Esophagus squamous epithelium (tissue), 5 donors: ENCODE results near the gene ATG9B. TPM values are rescaled to one million over a fixed set of nuclear protein-coding genes. Genes with fewer than 3 reads are reported as not detected.

Experiments
- DNase-seq: peaks from one replicate; lab custom pipeline; 2025; lab: John Stamatoyannopoulos, UW
- H3K27ac ChIP-seq, 4 donors: fragments of 200-600 bp; sonication (generic); one replicate each; pipeline ENCODE4 v1.5.1; 2016 to 2019; ENCODE audit warnings: mild to moderate bottlenecking in 1 of 4
- H3K27me3 ChIP-seq, 4 donors: fragments of 200-600 bp; sonication (generic); 1 replicate in 3 of 4; 2 replicates in 1 of 4; pipeline versions ENCODE4 v1.5.1 to v1.6.0; 2017 to 2021; ENCODE audit warnings: antibody characterized with exemption in 1 of 4
- H3K36me3 ChIP-seq, 3 donors: fragments of 200-600 bp; sonication (generic); one replicate each; pipeline ENCODE4 v1.5.1; 2016 to 2019
- H3K4me1 ChIP-seq, 3 donors: fragments of 200-600 bp; sonication (generic); one replicate each; pipeline ENCODE4 v1.5.1; 2017 to 2019
- H3K4me3 ChIP-seq, 4 donors: fragments of 200-600 bp; sonication (generic); 1 replicate in 3 of 4; 2 replicates in 1 of 4; pipeline ENCODE4 v1.5.1; 2016 to 2019; ENCODE audit warnings: mild to moderate bottlenecking in 2 of 4, moderate library complexity in 1 of 4
- H3K9me3 ChIP-seq, 3 donors: fragments of 200-600 bp; sonication (generic); one replicate each; pipeline ENCODE4 v1.5.1; 2016 to 2019
- CTCF ChIP-seq, 6 experiments: fragments of 450-650 bp in 4 of 6; fragments of 200-600 bp in 2 of 6; sonication (generic) in 2 of 6; IDR thresholded peaks; one replicate each; pipeline ENCODE4 v1.5.1; 2016 to 2019; ENCODE audit warnings: antibody characterized with exemption in 6 of 6, mild to moderate bottlenecking in 4 of 6, moderate library complexity in 4 of 6
- POLR2A ChIP-seq, 4 donors: fragments of 450-650 bp; IDR thresholded peaks; one replicate each; pipeline ENCODE4 v1.6.1; 2017; ENCODE audit warnings: antibody characterized with exemption in 4 of 4, mild to moderate bottlenecking in 4 of 4, moderate library complexity in 3 of 4
- WGBS, 2 donors: methylation state at CpG; one replicate each; pipeline ENCODE4 v1.1.5; 2018; 5-methylcytosine and 5-hydroxymethylcytosine counted together
- intact Hi-C: fragments of 100-400 bp; cut with DNase I; formaldehyde crosslinking; loops from one replicate; pipeline ENCODE4 v1.15.0; 2022
- total RNA-seq, 4 donors: library from RNA; depleted of rRNA; stranded (reverse); fragments of >200 nt; gene quantifications; one replicate each; pipeline ENCODE4 v1.1.0, GENCODE V29; 2016
- donor health status: DM: yes; HTN: yes; CAD: no.

The ATG9B gene
- total RNA-seq, 4 donors from 2014 or later = 1.5 to 45.2 (median 12.8) TPM

- H3K27me3 ChIP-seq = peaks cover 0 to 78% (median 4%) of the 10 kb centered on the region in 4 donors
- peaks cover 15 to 46% (median 22%) of the 10 kb centered on the region in 3 donors for H3K4me1 ChIP-seq
- no peaks in the 10 kb centered on the region for H3K36me3 ChIP-seq
- 0 to 4% methylated on average over 17 to 22 of the region's 82 CpGs for WGBS, 2 donors
- intact Hi-C loops = no loop called here
- no peaks in the 10 kb centered on the region for H3K9me3 ChIP-seq
- TF ChIP-seq CTCF (IDR thresholded peaks at IDR 0.05) = peak in 2 of 6 experiments; percentile 3 to 6
- TF ChIP-seq POLR2A (IDR thresholded peaks at IDR 0.05) = no peak
- peak overlapping the region in 3 of 4 donors; percentile 16 to 60 (median 38) for H3K4me3 ChIP-seq
- DNase-seq = no peak
- peak overlapping the region in 1 of 4 donors; percentile 6 for H3K27ac ChIP-seq
Measured at GRCh38 chr7:151018421-151019129, 5.7 kb downstream of the ATG9B start.

- Histone ChIP-seq H3K9me3 (no peaks in the 10 kb centered on the region), H3K27me3 (peaks cover 0 to 84% (median 7%) of the 10 kb centered on the region in 4 donors), H3K27ac (no peak overlapping the region), H3K4me1 (peaks cover 21 to 52% (median 28%) of the 10 kb centered on the region in 3 donors), H3K36me3 (no peaks in the 10 kb centered on the region), H3K4me3 (peak overlapping the region in 3 of 4 donors; percentile 16 to 60 (median 38))
- no peak for TF ChIP-seq POLR2A (IDR thresholded peaks at IDR 0.05)
- TF ChIP-seq CTCF (IDR thresholded peaks at IDR 0.05) = peak; percentile 78 to 92 (median 86)
- intact Hi-C loops = no loop called here
- DNase-seq = no peak
- 5 to 9% methylated on average over 22 to 24 of the region's 34 CpGs for WGBS, 2 donors
Measured at GRCh38 chr7:151017953-151018420, 6.3 kb downstream of the ATG9B start.

- no peak overlapping the region for H3K27ac ChIP-seq
- H3K9me3 ChIP-seq = no peaks in the 10 kb centered on the region
- H3K36me3 ChIP-seq = no peaks in the 10 kb centered on the region
- H3K27me3 ChIP-seq = peaks cover 0 to 89% (median 7%) of the 10 kb centered on the region in 4 donors
- DNase-seq = no peak
- 65 to 71% methylated on average over 4 of the region's 13 CpGs for WGBS, 2 donors
- intact Hi-C loops = no loop called here
- peaks cover 23 to 58% (median 29%) of the 10 kb centered on the region in 3 donors for H3K4me1 ChIP-seq
- TF ChIP-seq POLR2A (IDR thresholded peaks at IDR 0.05) (no peak), CTCF (IDR thresholded peaks at IDR 0.05) (no peak)
- H3K4me3 ChIP-seq = peak overlapping the region in 2 of 4 donors; percentile 38 to 60
Measured at GRCh38 chr7:151017370-151017952, 6.8 kb downstream of the ATG9B start.

- no peak overlapping the region for H3K4me3 ChIP-seq
- H3K4me1 ChIP-seq = peaks cover 23 to 63% (median 29%) of the 10 kb centered on the region in 3 donors
- 91% methylated on average over 10 to 12 of the region's 15 CpGs for WGBS, 2 donors
- H3K27ac ChIP-seq = no peak overlapping the region
- H3K36me3 ChIP-seq = no peaks in the 10 kb centered on the region
- TF ChIP-seq POLR2A (IDR thresholded peaks at IDR 0.05) (no peak), CTCF (IDR thresholded peaks at IDR 0.05) (no peak)
- intact Hi-C loops = no loop called here
- H3K27me3 ChIP-seq = peaks cover 0 to 94% (median 7%) of the 10 kb centered on the region in 4 donors
- DNase-seq = no peak
- H3K9me3 ChIP-seq = no peaks in the 10 kb centered on the region
Measured at GRCh38 chr7:151016942-151017341, 7.4 kb downstream of the ATG9B start.

- WGBS, 2 donors = 83 to 87% methylated on average over 6 to 7 of the region's 8 CpGs
- no peak overlapping the region for H3K27ac ChIP-seq
- H3K36me3 ChIP-seq = no peaks in the 10 kb centered on the region
- peaks cover 0 to 96% (median 7%) of the 10 kb centered on the region in 4 donors for H3K27me3 ChIP-seq
- DNase-seq = no peak
- TF ChIP-seq POLR2A (IDR thresholded peaks at IDR 0.05) = no peak
- no peaks in the 10 kb centered on the region for H3K9me3 ChIP-seq
- intact Hi-C loops = no loop called here
- H3K4me1 ChIP-seq = peaks cover 23 to 65% (median 29%) of the 10 kb centered on the region in 3 donors
- no peak overlapping the region for H3K4me3 ChIP-seq
Measured at GRCh38 chr7:151016505-151016904, 7.8 kb downstream of the ATG9B start.
